HG03342 (cell line): ENCODE data around the gene SGK2.
A peak's percentile ranks its signal among the peaks of the same experiment; 100 is the strongest.

ENCODE experiments used
- ATAC-seq: cut with Tn5 transposase; IDR thresholded peaks from one replicate; pipeline ENCODE4 v1.9.1; 2021; ENCODE audit warnings: mild to moderate bottlenecking, moderate library complexity; ENCODE audit not compliant: unreplicated experiment

SGK2 gene

DNA sequence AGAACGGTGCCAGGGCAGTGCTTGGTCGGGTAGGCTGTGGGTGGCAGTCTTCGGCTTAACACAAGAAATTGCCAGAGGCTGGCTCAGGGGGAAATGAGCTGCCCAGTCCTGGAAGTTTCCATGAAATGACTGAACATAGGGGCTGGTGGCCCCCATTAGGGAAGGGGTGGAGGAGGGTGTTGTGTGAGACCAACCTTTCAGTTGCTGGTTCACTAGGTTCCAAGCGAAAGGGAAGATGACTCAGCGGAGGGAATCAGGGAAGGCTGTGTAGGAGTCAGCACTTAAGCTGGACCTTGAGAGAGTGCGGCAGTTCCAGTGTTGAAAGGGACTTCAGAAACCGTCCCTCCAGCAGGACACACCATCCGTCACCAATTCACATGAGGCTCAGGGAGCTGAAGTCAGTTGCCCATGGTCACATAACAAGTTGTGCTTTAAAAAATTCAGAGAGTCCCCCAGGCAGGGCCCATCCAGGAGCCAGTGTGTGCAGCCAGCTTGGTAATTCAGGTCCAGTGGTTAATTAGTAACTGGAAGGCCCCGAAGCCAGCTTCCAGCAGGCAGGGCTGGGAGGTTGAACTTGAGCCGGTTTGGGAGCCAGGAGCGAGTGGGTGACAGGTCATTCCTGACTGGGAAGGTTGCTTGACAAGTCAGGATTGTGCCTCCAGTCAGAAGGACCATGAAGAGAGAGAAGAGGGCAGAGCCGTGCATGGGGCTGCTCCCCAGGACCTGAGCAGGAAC, at the start of gene SGK2:
Gene SGK2 (plus strand): TSS at position 616 of the 735 bp plus-strand sequence. CDS start 7,469 bp downstream, outside the sequence.
- no peak for ATAC-seq

DNA sequence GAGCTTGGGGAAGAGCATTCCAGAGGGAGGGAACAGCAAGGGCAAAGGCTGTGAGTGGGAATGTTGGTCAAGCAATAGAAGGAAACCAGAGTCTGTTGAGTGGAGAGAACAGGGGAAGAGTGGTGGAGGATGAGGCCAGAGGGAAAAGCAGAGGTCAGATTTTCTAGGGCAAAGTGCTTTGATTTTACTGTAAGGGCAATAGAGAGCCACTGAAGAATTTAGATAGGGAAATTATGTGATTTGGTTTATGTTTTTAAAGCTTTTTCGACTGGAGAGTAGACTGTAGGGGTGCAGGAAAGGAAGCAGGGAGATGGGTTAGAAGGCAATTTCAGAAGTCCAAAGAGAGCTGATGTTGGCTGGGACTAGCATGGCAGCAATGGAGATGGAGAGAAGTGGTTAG, 46.9 kb upstream of the SGK2 start:
- no peak for ATAC-seq

DNA sequence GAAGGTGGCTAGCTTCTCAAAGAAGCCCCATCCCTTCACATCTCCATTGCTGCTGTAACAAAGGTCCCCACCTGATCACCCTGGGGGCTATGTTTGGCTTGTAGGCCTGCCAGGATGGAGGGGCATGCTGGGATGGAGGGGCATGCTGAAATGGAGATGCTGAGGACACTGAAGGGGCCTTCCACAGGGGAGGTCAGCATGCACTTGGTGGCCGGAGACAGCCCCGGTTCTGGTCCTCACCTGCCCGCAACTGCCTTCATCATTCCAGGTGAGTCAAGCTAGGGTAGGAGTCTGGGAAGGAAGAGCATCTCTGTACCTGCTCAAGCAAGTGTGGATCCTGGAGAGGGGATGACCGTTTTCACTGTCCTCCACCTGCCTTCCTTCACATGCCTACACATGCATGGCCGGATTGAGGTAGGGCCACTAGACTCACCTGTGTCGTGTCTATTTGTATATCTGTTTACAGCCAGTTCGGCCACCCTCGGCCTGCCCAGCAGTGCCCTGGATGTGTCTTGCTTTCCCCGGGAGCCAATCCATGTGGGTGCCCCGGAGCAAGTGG, 45.4 kb upstream of the SGK2 start:
- no peak for ATAC-seq

DNA sequence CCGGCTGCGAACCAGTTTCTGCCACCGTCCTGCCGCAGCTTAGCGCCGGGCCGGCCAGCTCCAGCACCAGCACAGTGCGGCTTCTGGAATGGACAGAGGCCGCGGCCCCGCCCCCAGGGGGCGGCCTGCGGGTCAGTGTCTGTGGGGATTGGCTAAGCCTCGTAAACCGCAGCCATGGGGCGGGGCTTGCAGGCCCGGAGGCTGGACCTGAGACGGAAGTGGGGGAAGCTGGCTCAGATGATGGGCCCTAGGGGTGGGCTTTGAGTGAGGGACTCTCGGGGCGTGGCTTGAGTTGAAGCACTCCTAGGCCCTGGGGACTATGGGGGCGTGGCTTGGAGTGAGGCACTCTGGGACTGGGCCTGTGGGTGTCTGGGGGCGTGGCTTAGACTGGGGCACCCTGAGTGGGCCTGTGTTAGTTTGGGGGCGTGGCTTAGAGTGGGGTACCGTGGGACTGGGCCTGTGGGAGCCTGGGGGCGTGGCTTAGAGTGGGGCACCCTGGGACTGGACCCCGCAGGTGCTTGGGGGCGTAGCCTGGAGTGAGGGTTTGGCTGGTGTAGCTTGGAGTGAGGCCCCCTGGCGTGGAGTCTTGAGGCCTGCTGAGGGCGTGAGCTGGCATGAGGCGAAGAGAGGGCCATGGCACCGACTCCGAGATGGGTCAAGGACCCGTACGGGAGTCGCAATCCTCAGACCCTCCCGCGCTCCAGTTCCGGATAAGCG, 44.7 kb upstream of the SGK2 start:
- peak; percentile 85 for ATAC-seq

DNA sequence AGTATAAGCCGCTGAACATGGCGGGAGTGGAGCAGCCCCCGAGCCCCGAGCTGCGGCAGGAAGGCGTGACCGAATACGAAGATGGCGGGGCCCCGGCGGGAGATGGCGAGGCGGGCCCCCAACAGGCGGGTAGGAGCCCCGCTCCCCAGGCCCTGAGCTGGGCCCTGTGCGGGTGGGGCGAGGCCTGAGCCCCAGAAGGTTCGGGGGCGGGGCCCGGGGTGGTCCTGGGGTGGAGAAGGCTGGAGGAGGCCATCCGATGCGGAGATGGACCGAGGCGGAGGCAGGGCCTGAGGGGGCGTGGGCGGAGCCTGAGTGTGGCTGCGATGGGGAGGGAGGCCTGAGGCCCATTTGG, 44.2 kb upstream of the SGK2 start:
- ATAC-seq, result peak; percentile 13

DNA sequence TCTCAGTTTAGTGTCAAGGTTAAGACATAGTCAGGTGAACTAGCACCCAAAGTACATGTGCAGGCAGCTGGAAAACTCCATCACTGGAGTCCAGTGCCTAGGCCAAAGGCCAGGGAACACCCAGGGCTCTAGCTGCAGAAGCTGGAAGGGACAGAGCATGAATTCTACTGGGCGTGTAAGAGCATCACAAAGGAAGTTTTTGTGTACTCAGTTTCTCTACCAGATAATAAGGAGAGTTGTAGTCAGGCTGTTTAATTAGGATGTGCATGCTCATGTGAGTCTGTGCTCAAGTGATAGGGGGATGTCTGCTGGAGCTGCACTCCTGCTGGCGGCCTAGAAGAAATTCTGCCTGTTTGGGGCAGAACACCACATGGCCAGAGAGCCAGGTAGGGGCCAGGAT, 43.2 kb upstream of the SGK2 start:
- no peak for ATAC-seq

DNA sequence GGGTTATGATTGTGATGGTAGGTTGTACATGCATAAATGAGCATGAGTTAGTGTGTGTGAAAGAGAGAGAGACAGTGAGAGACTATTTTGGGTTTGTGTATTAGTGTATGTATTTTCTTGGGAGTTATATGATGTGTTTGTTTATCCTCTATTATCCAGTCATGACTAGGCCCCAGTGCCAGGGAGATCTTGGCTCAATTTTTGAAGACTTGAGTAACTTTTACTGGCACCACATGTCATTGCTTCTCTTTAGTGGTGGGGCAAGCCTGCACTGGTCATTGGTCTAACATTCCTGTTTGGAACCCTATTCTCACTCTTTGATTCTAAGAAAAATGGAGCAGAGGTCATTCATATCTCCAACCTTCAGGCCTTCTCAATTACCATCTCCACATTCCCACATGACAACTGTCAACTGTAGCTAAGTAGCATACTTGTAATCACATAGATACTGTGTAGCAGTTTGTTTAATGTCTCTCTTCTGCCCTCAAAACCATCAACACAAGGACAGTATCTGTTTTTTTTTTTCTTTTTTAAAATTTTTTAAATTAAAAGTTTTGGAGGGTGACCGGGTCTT, 42.5 kb upstream of the SGK2 start:
- ATAC-seq, result no peak

DNA sequence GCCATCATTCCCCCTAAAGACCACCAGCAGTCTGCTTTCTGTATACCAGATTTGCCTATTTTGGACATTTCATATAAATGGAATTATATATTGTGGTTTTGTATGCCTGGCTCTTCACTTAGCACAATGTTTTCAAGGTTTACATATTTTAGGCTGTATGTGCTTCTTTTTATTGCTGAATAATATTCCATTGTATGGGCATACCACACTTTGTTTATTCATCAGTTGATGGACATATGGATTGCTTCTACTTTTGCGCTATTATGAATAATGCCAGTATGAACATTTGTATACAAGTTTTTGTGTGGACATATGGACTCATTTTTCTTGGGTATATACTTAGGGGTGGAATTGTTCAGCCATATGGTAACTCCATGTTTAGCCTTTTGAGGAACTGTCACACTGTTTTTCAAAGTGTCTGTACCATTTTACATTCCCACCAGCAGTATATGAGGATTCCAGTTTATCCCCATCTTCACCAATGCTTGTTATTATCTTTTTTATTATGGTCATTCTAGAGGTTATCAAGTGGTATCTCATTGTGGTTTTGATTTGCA, 38.7 kb upstream of the SGK2 start:
- no peak for ATAC-seq

DNA sequence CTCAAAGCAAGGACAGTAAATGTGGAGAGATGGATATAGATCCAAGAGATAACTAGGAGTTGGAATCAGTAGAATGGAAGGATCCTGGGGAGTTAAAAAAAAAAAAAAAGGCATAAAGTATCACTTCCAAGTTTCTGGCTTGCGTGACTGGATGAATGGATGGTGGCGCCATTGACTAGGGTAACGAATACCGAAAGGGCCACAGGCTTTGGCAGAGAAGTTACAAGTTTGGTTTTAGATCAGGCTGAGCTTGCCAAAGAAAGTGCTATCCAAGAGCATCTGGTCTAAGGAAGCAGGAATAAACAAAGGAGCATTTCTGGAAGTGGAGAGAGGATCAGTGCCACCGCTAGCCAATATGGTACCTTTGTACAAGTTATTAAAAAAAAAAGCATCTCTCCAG, 33.8 kb upstream of the SGK2 start:
- ATAC-seq, result no peak

DNA sequence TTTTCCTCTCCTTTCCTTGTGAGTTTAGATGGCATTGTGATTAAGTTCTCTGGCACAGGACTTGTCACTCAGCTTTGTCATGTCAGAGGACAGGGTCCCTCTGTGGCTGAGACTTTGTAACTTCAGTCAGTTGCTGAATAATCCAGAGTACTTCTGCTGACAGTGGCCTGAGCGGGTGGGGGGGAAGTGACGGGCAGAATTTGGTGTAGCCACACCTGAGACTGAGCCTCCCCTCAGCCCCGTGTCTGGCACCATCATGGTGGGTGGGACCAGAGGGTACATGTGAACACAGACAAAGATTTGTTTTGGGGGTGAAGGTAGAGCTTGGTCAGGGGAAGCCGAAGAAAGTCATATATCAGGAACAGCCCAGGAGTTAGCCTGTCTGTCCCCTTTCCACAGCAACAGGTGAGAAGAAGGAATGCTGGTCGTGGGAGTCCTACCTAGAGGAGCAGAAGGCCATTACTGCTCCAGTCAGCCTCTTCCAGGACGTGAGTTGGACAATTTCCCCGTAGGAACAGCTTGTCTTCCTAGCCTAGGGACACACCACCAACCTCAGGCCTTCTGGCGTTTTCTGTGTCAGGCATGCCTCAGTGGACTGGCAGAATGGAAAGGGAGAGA, 30.5 kb upstream of the SGK2 start:
- no peak for ATAC-seq

DNA sequence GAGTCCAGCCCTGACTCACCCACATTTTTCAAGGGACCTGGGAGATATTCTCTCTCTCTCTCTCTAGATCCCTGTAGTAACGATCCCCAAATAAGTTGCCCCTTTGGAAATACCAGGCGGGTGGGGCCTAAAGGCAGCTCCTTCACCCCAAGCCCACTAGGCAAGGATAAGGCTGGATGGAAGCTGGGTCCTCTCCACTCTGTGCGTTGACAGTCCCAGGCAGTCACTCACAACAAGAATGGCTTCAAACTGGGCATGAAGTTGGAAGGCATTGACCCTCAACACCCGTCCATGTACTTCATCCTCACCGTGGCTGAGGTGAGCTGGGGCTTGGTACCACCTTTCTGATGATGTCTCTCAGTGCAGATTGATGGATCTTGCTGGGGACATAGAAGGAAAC, 29.8 kb upstream of the SGK2 start:
- ATAC-seq, result no peak

DNA sequence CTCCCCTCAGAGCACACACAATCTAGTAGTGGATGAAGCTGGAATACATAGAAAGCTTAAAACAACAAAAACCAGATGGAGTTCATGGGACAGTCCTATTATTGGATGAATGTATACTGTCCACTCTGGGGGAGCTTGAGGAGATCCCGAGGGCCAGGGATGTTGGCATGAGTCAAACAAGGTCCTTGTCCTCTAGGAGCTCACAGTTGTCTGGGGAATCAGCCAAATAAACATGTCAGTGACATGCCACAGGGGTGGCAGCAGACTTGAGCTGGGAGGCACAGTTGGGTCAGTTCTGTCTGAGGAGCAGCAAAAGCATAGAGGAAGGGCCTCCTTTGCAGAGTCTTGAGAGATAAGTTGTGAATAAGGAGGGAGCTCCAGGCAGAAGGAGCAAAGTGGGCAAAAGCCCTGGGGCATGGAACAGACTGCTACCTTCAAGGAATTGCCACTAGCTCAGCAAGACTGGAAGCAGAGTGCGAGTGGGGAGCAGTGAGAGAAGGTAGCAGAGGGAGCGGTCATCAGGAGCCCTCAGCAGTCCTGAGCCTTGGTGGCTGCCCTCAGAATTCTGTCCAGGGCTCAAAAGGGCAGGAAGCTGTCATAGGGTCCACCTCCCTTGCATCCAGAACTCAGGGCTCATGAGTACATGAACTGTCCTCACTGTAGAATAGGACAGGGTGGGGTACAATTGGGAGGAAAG, 29.2 kb upstream of the SGK2 start:
- ATAC-seq, result no peak

DNA sequence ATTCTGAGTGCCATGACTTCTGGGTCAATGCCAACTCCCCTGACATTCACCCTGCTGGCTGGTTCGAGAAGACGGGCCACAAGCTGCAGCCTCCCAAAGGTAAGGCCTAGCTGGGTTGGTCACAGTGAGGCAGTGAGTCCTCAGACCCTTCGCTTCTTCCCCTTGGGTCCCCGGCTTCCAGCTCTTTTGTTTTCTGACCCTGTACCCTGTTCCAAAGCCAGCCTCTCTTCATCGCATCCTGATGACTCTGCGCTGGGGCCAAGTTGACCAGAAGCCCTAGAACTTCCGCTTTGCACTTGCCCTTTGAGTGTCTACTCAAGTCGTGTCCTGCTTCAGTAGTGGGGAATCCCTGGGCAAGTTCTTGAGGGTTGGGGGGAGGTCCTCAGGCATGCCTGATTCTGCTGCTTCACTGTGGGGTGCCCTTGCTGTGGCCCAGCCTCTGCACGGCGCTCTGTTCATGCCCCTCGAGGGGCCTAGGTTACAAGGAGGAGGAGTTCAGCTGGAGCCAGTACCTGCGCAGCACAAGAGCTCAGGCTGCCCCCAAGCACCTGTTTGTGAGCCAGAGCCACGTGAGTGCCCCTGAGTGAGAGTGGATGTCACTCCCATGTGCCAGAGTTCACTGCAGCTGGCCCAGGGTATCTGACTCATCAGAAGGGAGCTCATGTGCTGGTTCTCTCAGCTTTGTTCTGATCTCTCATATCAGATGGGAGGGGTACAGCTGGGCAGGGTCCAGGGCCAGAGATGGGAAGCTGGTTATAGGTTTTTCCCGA, 28.3 kb upstream of the SGK2 start:
- ATAC-seq, result no peak

DNA sequence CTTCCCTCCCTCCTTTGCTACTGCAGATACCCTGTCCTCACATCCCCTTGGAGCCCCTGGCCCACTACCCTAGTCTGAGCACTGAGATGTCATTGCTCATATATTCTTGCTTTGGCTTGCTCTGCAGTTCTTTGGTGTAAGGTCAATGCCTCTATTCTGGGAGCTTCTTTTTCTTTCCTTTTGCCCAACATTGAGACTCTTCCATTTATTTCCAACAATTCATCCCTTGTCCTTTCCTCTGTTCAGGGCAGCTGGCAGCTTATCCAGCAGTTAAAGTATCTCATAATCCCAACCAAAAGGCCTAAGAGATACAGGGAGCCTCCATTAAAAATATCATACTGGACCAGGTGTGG, 27.8 kb upstream of the SGK2 start:
- no peak for ATAC-seq

DNA sequence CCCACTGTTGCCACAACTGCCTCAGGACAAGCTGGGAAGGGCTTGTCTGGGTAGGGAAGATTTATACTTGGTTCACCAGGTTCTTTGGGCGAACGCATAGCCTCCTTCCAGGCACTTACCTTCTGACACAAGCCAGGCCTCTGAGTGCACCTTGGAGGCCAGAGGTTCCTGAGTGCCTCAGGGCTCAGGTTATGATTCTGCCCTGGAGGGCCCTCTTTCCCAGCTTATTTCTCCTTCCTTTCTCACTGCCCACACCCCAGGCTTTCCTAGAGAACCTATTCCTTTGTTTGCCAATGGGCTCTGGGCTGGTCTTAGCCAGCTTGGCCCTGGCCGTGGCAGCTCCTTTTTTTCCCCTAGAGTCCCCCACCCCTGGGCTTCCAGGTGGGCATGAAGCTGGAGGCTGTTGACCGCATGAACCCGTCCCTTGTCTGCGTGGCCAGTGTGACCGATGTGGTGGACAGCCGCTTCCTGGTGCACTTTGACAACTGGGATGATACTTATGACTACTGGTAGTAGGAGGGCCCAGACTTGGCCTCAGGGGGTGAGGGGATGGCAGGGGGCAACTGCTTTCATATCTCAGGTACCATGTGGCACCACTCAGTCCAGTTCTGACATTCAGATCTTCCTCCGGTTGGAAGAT, 26.3 kb upstream of the SGK2 start:
- no peak for ATAC-seq

DNA sequence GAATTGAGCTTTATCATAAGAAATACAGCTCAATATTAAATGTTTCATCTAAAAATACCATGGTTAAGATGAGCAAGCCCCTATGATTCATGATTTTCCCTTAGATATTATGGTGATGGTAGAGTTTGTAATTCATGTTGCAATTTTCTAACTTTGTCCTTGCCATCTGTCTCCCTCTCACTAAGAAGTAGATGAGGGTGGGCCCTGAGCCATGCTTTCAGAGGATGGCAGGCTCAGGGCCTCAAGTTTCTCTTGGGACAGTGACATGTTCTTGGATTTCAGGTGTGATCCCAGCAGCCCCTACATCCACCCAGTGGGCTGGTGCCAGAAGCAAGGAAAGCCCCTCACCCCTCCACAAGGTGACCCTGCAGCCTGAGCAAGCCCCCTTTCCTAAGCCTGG, 25.8 kb upstream of the SGK2 start:
- ATAC-seq, result no peak

DNA sequence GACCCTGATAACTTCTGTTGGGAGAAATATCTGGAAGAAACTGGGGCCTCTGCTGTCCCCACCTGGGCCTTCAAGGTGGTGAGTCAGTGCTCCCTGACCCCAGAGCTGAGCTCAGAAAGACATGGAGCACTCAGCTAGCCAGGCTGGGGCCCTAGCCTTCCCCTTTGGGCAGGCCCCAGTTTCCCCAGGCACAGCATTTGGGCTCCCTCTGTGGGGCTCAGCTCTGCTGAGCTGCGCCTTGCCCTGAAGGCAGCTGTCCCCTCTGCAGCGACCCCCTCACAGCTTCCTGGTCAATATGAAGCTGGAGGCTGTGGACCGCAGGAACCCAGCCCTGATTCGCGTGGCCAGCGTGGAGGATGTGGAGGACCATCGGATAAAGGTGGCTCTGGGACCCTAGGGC, 24.8 kb upstream of the SGK2 start:
- no peak for ATAC-seq

DNA sequence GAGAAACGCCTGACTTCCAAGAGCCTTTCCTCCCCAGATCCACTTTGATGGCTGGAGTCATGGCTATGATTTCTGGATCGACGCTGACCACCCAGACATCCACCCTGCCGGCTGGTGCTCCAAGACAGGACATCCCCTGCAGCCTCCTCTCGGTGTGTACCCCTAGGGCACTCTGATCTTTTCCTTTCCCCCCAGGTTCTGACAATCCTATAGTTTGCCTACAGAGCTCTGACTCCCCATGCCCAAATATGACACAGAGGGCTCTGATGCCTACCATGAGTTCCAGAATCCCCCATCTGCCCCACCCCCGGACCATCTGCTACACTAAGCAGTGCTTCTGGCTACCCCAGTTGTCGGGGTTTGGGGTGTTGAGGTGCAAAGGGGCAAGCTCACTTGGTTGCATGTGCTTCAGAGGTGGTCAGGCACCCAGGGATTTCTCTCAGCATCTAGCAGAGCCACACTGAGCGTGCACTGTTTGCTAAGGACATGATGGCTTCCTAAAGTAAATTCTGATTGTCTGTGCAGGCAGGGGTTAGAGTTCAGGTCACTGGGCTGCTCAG, 24.0 kb upstream of the SGK2 start:
- ATAC-seq, result no peak

DNA sequence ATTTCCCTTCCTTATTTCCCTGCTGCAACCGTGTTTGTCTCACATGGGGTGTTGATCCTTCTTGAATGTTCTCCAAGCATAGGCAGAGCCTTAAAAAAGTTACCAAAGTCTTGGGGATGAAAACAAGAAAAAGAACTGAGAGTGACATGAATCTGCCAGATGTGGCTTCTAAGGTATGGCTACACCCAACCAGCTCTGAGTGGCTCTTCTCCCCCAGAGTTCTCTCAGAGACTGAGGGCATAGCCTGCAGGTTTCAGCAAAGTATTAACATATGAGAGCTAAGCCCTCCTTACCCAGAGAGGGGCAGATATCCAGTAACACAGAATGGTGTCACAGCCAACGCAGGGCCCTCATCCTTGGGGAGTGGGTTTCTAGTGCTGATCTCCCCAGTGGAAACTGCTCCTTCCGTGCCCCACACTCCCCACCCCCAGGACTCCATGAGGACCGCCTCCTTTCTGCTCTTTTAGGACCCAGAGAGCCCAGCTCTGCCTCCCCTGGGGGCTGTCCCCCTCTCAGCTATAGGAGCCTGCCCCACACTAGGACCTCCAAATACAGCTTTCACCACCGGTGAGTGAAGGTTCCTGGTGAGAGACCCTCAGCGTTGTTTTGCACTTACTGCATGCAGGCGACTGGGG, 23.3 kb upstream of the SGK2 start:
- ATAC-seq, result no peak
